ENCODE measurements around the gene PCGF3. TPM values are rescaled to one million over a fixed set of nuclear protein-coding genes. Genes with fewer than 3 reads are reported as not detected.
"Not testable (repeated sequence)": the region's sequence is repeated elsewhere in the genome, so short reads cannot be mapped to it uniquely, and the experiment has no call there.

PCGF3 gene
- total RNA-seq, 1 donor, result 43.1 TPM

GRCh38 chr4:734075-734474 lies 28.4 kb downstream of the PCGF3 start:
- H3K27me3 ChIP-seq (ENCODE audit: insufficient read depth, low read length), result no peaks in the 10 kb centered on the region
- no peak for DNase-seq (ENCODE audit: insufficient read length, low spot score, missing footprints)
- H2AFZ ChIP-seq (ENCODE audit: low read length), result no peak overlapping the region
- no peak overlapping the region for H3K4me2 ChIP-seq (ENCODE audit: insufficient read depth, low read length)
- H3K9me3 ChIP-seq (ENCODE audit: low read depth, low read length), result no peaks in the 10 kb centered on the region
- H3K4me3 ChIP-seq (ENCODE audit: insufficient read depth, low read length), result no peak overlapping the region
- TF ChIP-seq CTCF (IDR thresholded peaks at IDR 0.05; ENCODE audit: extremely low read depth, low read depth, low read length), result no peak
- peaks cover 52% of the 10 kb centered on the region for H3K36me3 ChIP-seq (ENCODE audit: insufficient read depth, low read length)
- peaks cover 19% of the 10 kb centered on the region for H4K20me1 ChIP-seq (ENCODE audit: insufficient read depth, low read length)
- H3K4me1 ChIP-seq (ENCODE audit: insufficient read depth, low read length), result no peaks in the 10 kb centered on the region
- H3K79me2 ChIP-seq (ENCODE audit: insufficient read depth, low read length), result peaks cover 16% of the 10 kb centered on the region
- H3K27ac ChIP-seq (ENCODE audit: low read depth, low read length), result no peak overlapping the region

- H3K4me3 ChIP-seq (ENCODE audit: insufficient read depth, low read length), result no peak overlapping the region
- peaks cover 7% of the 10 kb centered on the region for H3K79me2 ChIP-seq (ENCODE audit: insufficient read depth, low read length)
- no peak overlapping the region for H2AFZ ChIP-seq (ENCODE audit: low read length)
- H4K20me1 ChIP-seq (ENCODE audit: insufficient read depth, low read length), result peaks cover 12% of the 10 kb centered on the region
- H3K36me3 ChIP-seq (ENCODE audit: insufficient read depth, low read length), result peaks cover 61% of the 10 kb centered on the region
- TF ChIP-seq CTCF (IDR thresholded peaks at IDR 0.05; ENCODE audit: extremely low read depth, low read depth, low read length), result no peak
- DNase-seq (ENCODE audit: insufficient read length, low spot score, missing footprints), result no peak
- no peaks in the 10 kb centered on the region for H3K4me1 ChIP-seq (ENCODE audit: insufficient read depth, low read length)
- no peaks in the 10 kb centered on the region for H3K27me3 ChIP-seq (ENCODE audit: insufficient read depth, low read length)
- H3K4me2 ChIP-seq (ENCODE audit: insufficient read depth, low read length), result no peak overlapping the region
- H3K9me3 ChIP-seq (ENCODE audit: low read depth, low read length), result no peaks in the 10 kb centered on the region
- H3K27ac ChIP-seq (ENCODE audit: low read depth, low read length), result no peak overlapping the region
These were observed 29.3 kb downstream of the PCGF3 start for GRCh38 chr4:734951-735350.

- H3K4me1 ChIP-seq (ENCODE audit: insufficient read depth, low read length), result no peaks in the 10 kb centered on the region
- no peak overlapping the region for H3K4me3 ChIP-seq (ENCODE audit: insufficient read depth, low read length)
- no peak overlapping the region for H3K27ac ChIP-seq (ENCODE audit: low read depth, low read length)
- TF ChIP-seq CTCF (IDR thresholded peaks at IDR 0.05; ENCODE audit: extremely low read depth, low read depth, low read length), result no peak
- no peak overlapping the region for H3K4me2 ChIP-seq (ENCODE audit: insufficient read depth, low read length)
- peaks cover 2% of the 10 kb centered on the region for H3K79me2 ChIP-seq (ENCODE audit: insufficient read depth, low read length)
- H3K9me3 ChIP-seq (ENCODE audit: low read depth, low read length), result no peaks in the 10 kb centered on the region
- peaks cover 11% of the 10 kb centered on the region for H4K20me1 ChIP-seq (ENCODE audit: insufficient read depth, low read length)
- H2AFZ ChIP-seq (ENCODE audit: low read length), result no peak overlapping the region
- DNase-seq (ENCODE audit: insufficient read length, low spot score, missing footprints), result peak; percentile 47
- peaks cover 66% of the 10 kb centered on the region for H3K36me3 ChIP-seq (ENCODE audit: insufficient read depth, low read length)
- no peaks in the 10 kb centered on the region for H3K27me3 ChIP-seq (ENCODE audit: insufficient read depth, low read length)
These were observed 30.0 kb downstream of the PCGF3 start for GRCh38 chr4:735583-735982.

GRCh38 chr4:736561-736960 lies 30.9 kb downstream of the PCGF3 start:
- not testable (repeated sequence) for H3K79me2 ChIP-seq (ENCODE audit: insufficient read depth, low read length); H2AFZ ChIP-seq (ENCODE audit: low read length); H3K27ac ChIP-seq (ENCODE audit: low read depth, low read length); H4K20me1 ChIP-seq (ENCODE audit: insufficient read depth, low read length); H3K4me2 ChIP-seq (ENCODE audit: insufficient read depth, low read length); H3K27me3 ChIP-seq (ENCODE audit: insufficient read depth, low read length); H3K4me3 ChIP-seq (ENCODE audit: insufficient read depth, low read length); DNase-seq (ENCODE audit: insufficient read length, low spot score, missing footprints); H3K9me3 ChIP-seq (ENCODE audit: low read depth, low read length); H3K4me1 ChIP-seq (ENCODE audit: insufficient read depth, low read length)
- peaks cover 65% of the 10 kb centered on the region for H3K36me3 ChIP-seq (ENCODE audit: insufficient read depth, low read length)

All from osteoblast (primary cell).